ENCODE measurements around the gene CTSK. TPM values are rescaled to one million over a fixed set of nuclear protein-coding genes. Genes with fewer than 3 reads are reported as not detected.

CTSK gene
- total RNA-seq, 1 experiment from 2014 or later: 12.3 TPM

GRCh38 chr1:150751443-150751842, 56.6 kb downstream of the CTSK start:
- no peak overlapping the region for H3K27ac ChIP-seq (ENCODE audit: low read depth, low read length, poor library complexity, severe bottlenecking)
- no peaks in the 10 kb centered on the region for H3K27me3 ChIP-seq (replicated peaks; ENCODE audit: insufficient read depth, low read depth, low read length, poor library complexity)
- no TSS peak for BruUV-seq (replicated peaks)
- ChIA-PET POLR2A (ENCODE audit: low non-redundant PET) (no interaction called here), CTCF (no interaction called here)
- no peaks in the 10 kb centered on the region for H3K9me3 ChIP-seq (ENCODE audit: low read depth, low read length, poor library complexity, severe bottlenecking)
- intact Hi-C loops (cut with micrococcal nuclease; ENCODE audit: unreplicated experiment): no loop called here
- peaks cover 5% of the 10 kb centered on the region for H3K4me1 ChIP-seq (ENCODE audit: insufficient read depth, low read length, poor library complexity, severe bottlenecking)
- no peak for DNase-seq (ENCODE audit: low spot score)
- TF ChIP-seq CTCF (conservative IDR thresholded peaks at IDR 0.05; ENCODE audit: low read depth, low read length): no peak
- TF ChIP-seq EZH2 (IDR thresholded peaks at IDR 0.05; ENCODE audit: borderline replicate concordance, low read depth, low read length, poor library complexity, severe bottlenecking): no peak
- H3K36me3 ChIP-seq (ENCODE audit: insufficient read depth, low read length, poor library complexity, severe bottlenecking): no peaks in the 10 kb centered on the region
- no peak overlapping the region for H3K4me3 ChIP-seq (ENCODE audit: low read depth, low read length, poor library complexity, severe bottlenecking)

GRCh38 chr1:150749720-150750311, 58.2 kb downstream of the CTSK start:
- Histone ChIP-seq H3K9me3 (ENCODE audit: low read depth, low read length, poor library complexity, severe bottlenecking) (no peaks in the 10 kb centered on the region), H3K36me3 (ENCODE audit: insufficient read depth, low read length, poor library complexity, severe bottlenecking) (no peaks in the 10 kb centered on the region), H3K27me3 (replicated peaks; ENCODE audit: insufficient read depth, low read depth, low read length, poor library complexity) (no peaks in the 10 kb centered on the region), H3K4me3 (ENCODE audit: low read depth, low read length, poor library complexity, severe bottlenecking) (no peak overlapping the region), H3K27ac (ENCODE audit: low read depth, low read length, poor library complexity, severe bottlenecking) (no peak overlapping the region), H3K4me1 (ENCODE audit: insufficient read depth, low read length, poor library complexity, severe bottlenecking) (peaks cover 5% of the 10 kb centered on the region)
- TF ChIP-seq EZH2 (IDR thresholded peaks at IDR 0.05; ENCODE audit: borderline replicate concordance, low read depth, low read length, poor library complexity, severe bottlenecking) (no peak), CTCF (conservative IDR thresholded peaks at IDR 0.05; ENCODE audit: low read depth, low read length) (no peak)
- ChIA-PET CTCF (no interaction called here), POLR2A (ENCODE audit: low non-redundant PET) (no interaction called here)
- BruUV-seq (replicated peaks): no TSS peak
- intact Hi-C loops (cut with micrococcal nuclease; ENCODE audit: unreplicated experiment): no loop called here
- no peak for DNase-seq (ENCODE audit: low spot score)

GRCh38 chr1:150748878-150749719, 59.0 kb downstream of the CTSK start:
- intact Hi-C loops (cut with micrococcal nuclease; ENCODE audit: unreplicated experiment): no loop called here
- ChIA-PET CTCF (no interaction called here), POLR2A (ENCODE audit: low non-redundant PET) (no interaction called here)
- no peak for TF ChIP-seq EZH2 (IDR thresholded peaks at IDR 0.05; ENCODE audit: borderline replicate concordance, low read depth, low read length, poor library complexity, severe bottlenecking)
- BruUV-seq (replicated peaks): no TSS peak
- H3K36me3 ChIP-seq (ENCODE audit: insufficient read depth, low read length, poor library complexity, severe bottlenecking): no peaks in the 10 kb centered on the region
- H3K4me3 ChIP-seq (ENCODE audit: low read depth, low read length, poor library complexity, severe bottlenecking): no peak overlapping the region
- no peak for DNase-seq (ENCODE audit: low spot score)
- H3K27me3 ChIP-seq (replicated peaks; ENCODE audit: insufficient read depth, low read depth, low read length, poor library complexity): no peaks in the 10 kb centered on the region
- H3K27ac ChIP-seq (ENCODE audit: low read depth, low read length, poor library complexity, severe bottlenecking): no peak overlapping the region
- no peaks in the 10 kb centered on the region for H3K9me3 ChIP-seq (ENCODE audit: low read depth, low read length, poor library complexity, severe bottlenecking)
- peaks cover 5% of the 10 kb centered on the region for H3K4me1 ChIP-seq (ENCODE audit: insufficient read depth, low read length, poor library complexity, severe bottlenecking)

Other genes with a start within 250 kb of the CTSK start
- gene MCL1, start 228.7 kb downstream of the CTSK start, total RNA-seq (2021): 123 and 163 TPM in 2 replicates
- 222 and 237 TPM in 2 replicates for gene ENSA, start 178.6 kb downstream of the CTSK start, total RNA-seq (2021)
- gene GOLPH3L, start 111.1 kb downstream of the CTSK start, total RNA-seq (2021): 22.6 and 26.7 TPM in 2 replicates
- gene HORMAD1, start 87.4 kb downstream of the CTSK start, total RNA-seq (2021): not detected in 2 replicates
- 3.5 and 5.4 TPM in 2 replicates for gene CTSS, start 42.5 kb downstream of the CTSK start, total RNA-seq (2021)
- 31.2 and 38.2 TPM in 2 replicates for gene ARNT, start 68.3 kb upstream of the CTSK start, total RNA-seq (2021)
- not detected in 2 replicates for gene CTXND2, start 78.9 kb upstream of the CTSK start, total RNA-seq (2021)
- gene SETDB1, start 118.1 kb upstream of the CTSK start, total RNA-seq (2021): 66.5 and 71.0 TPM in 2 replicates
- gene CERS2, start 166.6 kb upstream of the CTSK start, total RNA-seq (2021): 222 and 239 TPM in 2 replicates
- not detected in 2 replicates for gene ANXA9, start 174.0 kb upstream of the CTSK start, total RNA-seq (2021)
- 11.6 and 16.9 TPM in 2 replicates for gene MINDY1, start 198.6 kb upstream of the CTSK start, total RNA-seq (2021)
- gene PRUNE1, start 200.2 kb upstream of the CTSK start, total RNA-seq (2021): 19.3 and 21.4 TPM in 2 replicates
- 1.5 and 3.5 TPM in 2 replicates for gene BNIPL, start 228.3 kb upstream of the CTSK start, total RNA-seq (2021)
- gene C1orf56, start 239.5 kb upstream of the CTSK start, total RNA-seq (2021): 2.9 and 3.9 TPM in 2 replicates